Activated naive CD8-positive, alpha-beta T cell treated with anti-CD3 and anti-CD28 coated beads, Interleukin-2, amount 50 U/mL, for 24 hours (primary cell): ENCODE data around the gene HSPBP1.

Source experiments
- ATAC-seq: fragments of 150-1000 bp; cut with Tn5 transposase; one replicate; pipeline ENCODE4 v1.10.0; 2021
- DNase-seq: peaks from one replicate; pipeline ENCODE4 v3.0.0; 2021
- H3K27ac Mint-ChIP-seq: one replicate; pipeline ENCODE4 v1.8.0; 2021; ENCODE audit warnings: mild to moderate bottlenecking, mixed read lengths
- H3K27me3 Mint-ChIP-seq: one replicate; pipeline ENCODE4 v1.8.0; 2021; ENCODE audit warnings: mixed read lengths
- H3K36me3 Mint-ChIP-seq: one replicate; pipeline ENCODE4 v1.8.0; 2021; ENCODE audit warnings: low read depth, mixed read lengths
- H3K4me1 Mint-ChIP-seq: one replicate; pipeline ENCODE4 v1.8.0; 2021; ENCODE audit warnings: mixed read lengths
- H3K4me3 Mint-ChIP-seq: one replicate; pipeline ENCODE4 v1.8.0; 2021; ENCODE audit warnings: mild to moderate bottlenecking, moderate library complexity, mixed read lengths
- H3K9me3 Mint-ChIP-seq: one replicate; pipeline ENCODE4 v1.8.0; 2021; ENCODE audit warnings: mixed read lengths

The HSPBP1 gene

GRCh38 chr19:55247621-55248099 is 32.2 kb downstream of the HSPBP1 start:
- no peak for DNase-seq

DNA sequence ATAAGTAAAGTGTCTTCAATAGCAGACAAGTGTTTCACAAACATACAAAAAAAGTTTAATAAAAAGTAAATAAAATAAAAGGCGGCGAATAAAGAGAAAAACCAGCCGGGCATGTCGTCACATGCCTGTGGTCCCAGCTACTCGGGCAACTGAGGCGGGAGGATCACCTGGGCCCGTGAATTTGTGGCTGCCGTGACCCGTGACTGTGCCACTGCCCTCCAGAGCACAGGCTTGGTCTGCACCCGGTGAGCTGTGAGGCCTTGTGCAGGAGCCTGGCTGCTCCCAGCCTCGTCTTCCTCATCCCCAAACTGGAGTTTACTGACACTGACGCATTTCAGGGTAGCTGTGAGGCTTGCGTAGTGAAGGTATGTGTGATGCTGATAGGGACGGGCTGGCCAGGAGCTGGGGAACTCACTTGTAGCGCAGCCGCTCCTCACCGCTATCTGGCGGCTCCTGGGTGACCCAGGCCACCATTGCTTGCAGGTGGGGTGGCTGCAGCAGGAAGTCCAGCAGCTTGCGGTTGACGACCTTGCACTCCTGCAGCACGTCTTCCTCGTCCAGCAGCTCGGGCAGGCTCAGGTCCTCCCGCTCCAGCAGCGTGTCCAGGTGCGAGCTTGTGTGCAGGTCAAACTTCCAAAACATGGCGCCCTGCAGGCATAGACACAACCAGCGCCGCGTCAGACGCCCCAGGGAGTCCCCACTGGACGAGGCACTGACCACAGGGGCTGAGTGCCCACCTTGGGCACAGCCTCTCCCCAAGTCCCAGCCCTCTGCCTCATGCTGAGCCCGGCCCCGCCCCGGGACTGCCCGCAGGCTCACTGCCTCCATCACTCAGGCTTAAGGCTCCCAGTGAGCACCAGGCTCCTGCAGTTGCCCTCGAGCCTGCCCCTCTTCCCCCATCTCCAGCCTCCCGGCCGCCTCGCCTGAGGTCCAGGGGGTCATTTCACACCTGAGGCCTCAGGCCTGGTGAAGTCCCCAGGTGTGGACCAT is 33.2 kb downstream of the HSPBP1 start:
- no peak for ATAC-seq
- Mint-ChIP-seq H3K36me3 (peaks cover 21% of the 10 kb centered on the region), H3K4me1 (peaks cover 32% of the 10 kb centered on the region), H3K4me3 (no peak overlapping the region), H3K27me3 (no peaks in the 10 kb centered on the region), H3K27ac (no peak overlapping the region), H3K9me3 (no peaks in the 10 kb centered on the region)
- DNase-seq = no peak

More at GRCh38 chr19:55247621-55248099, 32.2 kb downstream of the HSPBP1 start:
- Mint-ChIP-seq H3K27me3 (no peaks in the 10 kb centered on the region), H3K4me1 (peaks cover 41% of the 10 kb centered on the region), H3K4me3 (no peak overlapping the region), H3K27ac (no peak overlapping the region), H3K9me3 (no peaks in the 10 kb centered on the region), H3K36me3 (peaks cover 21% of the 10 kb centered on the region)
- no peak for ATAC-seq

- H3K4me1 Mint-ChIP-seq = peaks cover 19% of the 10 kb centered on the region
- no peaks in the 10 kb centered on the region for H3K27me3 Mint-ChIP-seq
- ATAC-seq (no peak), DNase-seq (no peak)
- no peak overlapping the region for H3K27ac Mint-ChIP-seq
- H3K4me3 Mint-ChIP-seq = no peak overlapping the region
- H3K36me3 Mint-ChIP-seq = peaks cover 17% of the 10 kb centered on the region
- no peaks in the 10 kb centered on the region for H3K9me3 Mint-ChIP-seq
Observed at GRCh38 chr19:55245236-55245904, 34.5 kb downstream of the HSPBP1 start.

DNA sequence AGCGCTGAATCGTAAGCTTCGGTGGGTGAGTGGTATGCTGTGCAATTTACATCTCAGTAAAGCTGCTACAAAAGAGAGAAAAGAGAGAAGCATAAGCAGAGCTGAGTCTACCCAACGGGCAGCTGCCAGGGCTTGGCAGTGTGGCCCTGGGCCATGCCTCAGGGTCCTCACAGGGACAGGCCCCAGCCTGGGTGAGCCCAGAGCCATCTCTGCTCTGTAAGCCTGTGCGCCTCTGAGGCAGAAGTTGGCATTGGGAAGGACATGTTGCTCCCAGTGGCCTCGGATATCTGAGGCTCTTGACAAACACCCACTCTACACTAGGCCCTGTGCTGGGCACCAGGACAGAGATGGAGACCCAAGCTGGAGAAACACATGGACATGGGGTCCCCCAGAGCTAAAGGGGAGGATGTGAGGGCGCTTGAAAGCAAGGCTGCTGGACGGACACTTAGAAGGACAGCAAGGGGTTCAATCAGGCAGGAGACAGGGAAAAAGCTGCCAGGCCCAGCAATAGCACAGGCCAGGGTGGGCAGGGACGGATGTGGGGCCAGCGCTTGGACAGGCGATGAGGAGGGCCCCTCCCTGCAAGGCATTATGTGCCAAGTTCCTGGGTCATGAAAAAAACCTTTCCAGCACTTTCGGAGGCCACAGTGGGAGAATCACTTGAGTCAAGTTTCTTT is 35.8 kb downstream of the HSPBP1 start:
- peaks cover 20% of the 10 kb centered on the region for H3K36me3 Mint-ChIP-seq
- ATAC-seq (no peak), DNase-seq (no peak)
- H3K9me3 Mint-ChIP-seq = no peaks in the 10 kb centered on the region
- H3K4me3 Mint-ChIP-seq = no peak overlapping the region
- peaks cover 17% of the 10 kb centered on the region for H3K4me1 Mint-ChIP-seq
- H3K27ac Mint-ChIP-seq = no peak overlapping the region
- no peaks in the 10 kb centered on the region for H3K27me3 Mint-ChIP-seq

GRCh38 chr19:55242517-55242916 is 37.4 kb downstream of the HSPBP1 start:
- DNase-seq (no peak), ATAC-seq (peak; percentile 29)
- peaks cover 3% of the 10 kb centered on the region for H3K4me1 Mint-ChIP-seq
- no peaks in the 10 kb centered on the region for H3K27me3 Mint-ChIP-seq
- H3K36me3 Mint-ChIP-seq = peaks cover 27% of the 10 kb centered on the region
- peak overlapping the region; percentile 28 for H3K27ac Mint-ChIP-seq
- no peaks in the 10 kb centered on the region for H3K9me3 Mint-ChIP-seq
- no peak overlapping the region for H3K4me3 Mint-ChIP-seq

- no peak for DNase-seq
Observed at GRCh38 chr19:55241935-55242464, 37.9 kb downstream of the HSPBP1 start.

GRCh38 chr19:55241143-55241934 is 38.6 kb downstream of the HSPBP1 start:
- Mint-ChIP-seq H3K4me3 (no peak overlapping the region), H3K27me3 (no peaks in the 10 kb centered on the region), H3K9me3 (no peaks in the 10 kb centered on the region), H3K4me1 (peaks cover 3% of the 10 kb centered on the region), H3K36me3 (peaks cover 39% of the 10 kb centered on the region), H3K27ac (no peak overlapping the region)
- ATAC-seq (no peak), DNase-seq (no peak)

More at GRCh38 chr19:55241935-55242464, 37.9 kb downstream of the HSPBP1 start:
- no peak overlapping the region for H3K27ac Mint-ChIP-seq
- H3K36me3 Mint-ChIP-seq = peaks cover 32% of the 10 kb centered on the region
- ATAC-seq = no peak
- peaks cover 3% of the 10 kb centered on the region for H3K4me1 Mint-ChIP-seq
- no peaks in the 10 kb centered on the region for H3K27me3 Mint-ChIP-seq
- no peaks in the 10 kb centered on the region for H3K9me3 Mint-ChIP-seq
- no peak overlapping the region for H3K4me3 Mint-ChIP-seq

DNA sequence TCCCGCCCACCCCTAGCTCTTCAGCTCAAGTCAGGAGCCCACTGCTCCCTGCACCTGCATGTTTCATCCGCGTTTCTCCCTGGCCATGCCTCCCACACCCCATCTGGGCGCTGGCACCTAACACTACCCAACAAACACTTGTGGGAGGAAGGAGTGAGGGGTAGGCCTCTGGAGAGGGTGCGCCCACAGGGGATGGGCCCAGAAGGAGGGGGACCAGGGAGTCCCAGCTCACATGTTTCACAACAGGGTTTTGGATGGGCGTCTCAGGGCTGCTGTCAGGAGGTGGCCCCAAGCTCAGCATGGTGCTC is 39.2 kb downstream of the HSPBP1 start:
- Mint-ChIP-seq H3K36me3 (peaks cover 43% of the 10 kb centered on the region), H3K27me3 (no peaks in the 10 kb centered on the region), H3K4me1 (peaks cover 3% of the 10 kb centered on the region), H3K4me3 (no peak overlapping the region), H3K9me3 (no peaks in the 10 kb centered on the region), H3K27ac (no peak overlapping the region)
- ATAC-seq (no peak), DNase-seq (no peak)

- Mint-ChIP-seq H3K9me3 (no peaks in the 10 kb centered on the region), H3K36me3 (peaks cover 48% of the 10 kb centered on the region), H3K4me3 (no peak overlapping the region), H3K27ac (no peak overlapping the region), H3K4me1 (peaks cover 3% of the 10 kb centered on the region), H3K27me3 (no peaks in the 10 kb centered on the region)
- ATAC-seq (no peak), DNase-seq (no peak)
Observed at GRCh38 chr19:55239004-55239403, 40.9 kb downstream of the HSPBP1 start.

DNA sequence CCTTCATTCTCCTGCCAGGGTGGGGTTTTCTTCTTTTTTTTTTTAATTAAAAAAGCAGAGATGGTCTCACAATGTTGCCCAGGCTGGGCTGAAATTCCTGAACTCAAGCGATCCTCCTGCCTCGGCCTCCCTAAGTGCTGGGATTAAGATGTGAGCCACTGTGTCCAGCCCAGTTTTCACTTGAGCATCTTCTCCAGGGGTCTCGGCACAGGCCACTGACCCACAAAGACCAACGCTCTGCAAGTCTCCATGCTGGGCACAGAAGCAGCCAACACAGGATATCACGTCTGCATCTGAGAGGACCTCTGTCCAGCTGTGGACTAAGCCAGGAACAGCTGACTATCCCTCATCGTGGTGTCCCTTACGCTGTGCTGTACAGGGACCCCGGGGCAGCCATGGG is 41.9 kb downstream of the HSPBP1 start:
- Mint-ChIP-seq H3K36me3 (peaks cover 55% of the 10 kb centered on the region), H3K4me1 (peaks cover 3% of the 10 kb centered on the region), H3K27me3 (no peaks in the 10 kb centered on the region), H3K4me3 (no peak overlapping the region), H3K27ac (no peak overlapping the region), H3K9me3 (no peaks in the 10 kb centered on the region)
- ATAC-seq = no peak
- DNase-seq = no peak

DNA sequence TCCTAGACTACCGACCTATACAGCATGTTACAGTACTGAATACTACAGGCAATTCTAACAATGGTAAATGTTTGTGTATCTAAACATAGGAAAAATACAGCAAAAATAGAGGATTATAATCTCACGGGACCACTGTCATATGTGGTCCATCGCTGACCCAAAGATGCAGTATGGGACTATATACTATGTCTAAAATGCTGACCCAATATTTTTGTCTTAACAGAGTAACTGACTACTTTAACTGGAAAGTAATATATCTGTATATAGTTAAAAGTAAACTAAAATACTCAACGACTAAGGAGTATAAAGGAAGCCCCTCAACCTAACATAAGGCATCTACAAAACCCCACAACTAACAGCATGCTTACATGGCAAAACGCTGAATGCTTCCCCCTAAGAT is 46.9 kb downstream of the HSPBP1 start:
- Mint-ChIP-seq H3K9me3 (no peaks in the 10 kb centered on the region), H3K36me3 (peaks cover 48% of the 10 kb centered on the region), H3K4me3 (no peak overlapping the region), H3K27me3 (no peaks in the 10 kb centered on the region), H3K27ac (no peak overlapping the region), H3K4me1 (no peaks in the 10 kb centered on the region)
- DNase-seq (no peak), ATAC-seq (no peak)

GRCh38 chr19:55232286-55232602 is 47.7 kb downstream of the HSPBP1 start:
- Mint-ChIP-seq H3K4me1 (no peaks in the 10 kb centered on the region), H3K4me3 (no peak overlapping the region), H3K9me3 (no peaks in the 10 kb centered on the region), H3K27ac (no peak overlapping the region), H3K27me3 (no peaks in the 10 kb centered on the region), H3K36me3 (peaks cover 46% of the 10 kb centered on the region)
- DNase-seq (no peak), ATAC-seq (no peak)

- DNase-seq (no peak), ATAC-seq (no peak)
- no peaks in the 10 kb centered on the region for H3K27me3 Mint-ChIP-seq
- no peaks in the 10 kb centered on the region for H3K9me3 Mint-ChIP-seq
- no peak overlapping the region for H3K27ac Mint-ChIP-seq
- H3K4me3 Mint-ChIP-seq = no peak overlapping the region
- no peaks in the 10 kb centered on the region for H3K4me1 Mint-ChIP-seq
- H3K36me3 Mint-ChIP-seq = peaks cover 40% of the 10 kb centered on the region
Observed at GRCh38 chr19:55231391-55232285, 48.3 kb downstream of the HSPBP1 start.
